Activated naive CD8-positive, alpha-beta T cell (primary cell): Measurements from ENCODE around the gene SNRNP70.

Experiments
- H3K27ac Mint-ChIP-seq: one replicate; pipeline ENCODE4 v1.8.0; 2021; ENCODE audit warnings: mixed read lengths
- H3K27me3 Mint-ChIP-seq: one replicate; pipeline ENCODE4 v1.8.0; 2021; ENCODE audit warnings: mixed read lengths
- H3K36me3 Mint-ChIP-seq: one replicate; pipeline ENCODE4 v1.8.0; 2021; ENCODE audit warnings: mixed read lengths
- H3K4me1 Mint-ChIP-seq: one replicate; pipeline ENCODE4 v1.8.0; 2021; ENCODE audit warnings: low read depth, mixed read lengths
- H3K4me3 Mint-ChIP-seq: one replicate; pipeline ENCODE4 v1.8.0; 2021; ENCODE audit warnings: mild to moderate bottlenecking, mixed read lengths
- H3K9me3 Mint-ChIP-seq: one replicate; pipeline ENCODE4 v1.8.0; 2021; ENCODE audit warnings: low read depth, mixed read lengths

Gene SNRNP70

DNA sequence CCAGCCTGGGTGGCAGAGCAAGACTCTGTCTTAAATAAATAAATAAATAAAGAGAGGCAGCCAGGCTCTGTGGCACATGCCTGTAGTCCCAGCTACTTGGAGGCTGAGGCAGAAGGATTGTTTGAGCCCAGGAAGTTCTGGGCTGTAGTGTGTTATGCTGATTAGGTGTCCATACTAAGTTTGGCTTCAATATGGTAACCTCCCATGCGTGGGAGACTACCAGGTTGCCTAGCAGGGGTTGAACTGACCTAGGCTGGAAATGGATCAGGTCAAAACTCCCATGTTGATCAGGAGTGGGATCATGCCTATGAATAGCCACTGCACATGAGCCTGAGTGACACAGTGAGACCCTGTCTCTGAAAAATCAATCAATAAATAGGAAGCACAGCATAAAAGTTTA is 4.0 kb upstream of the SNRNP70 start:
- H3K4me3 Mint-ChIP-seq, result no peak overlapping the region
- peaks cover 2% of the 10 kb centered on the region for H3K36me3 Mint-ChIP-seq
- no peak overlapping the region for H3K27ac Mint-ChIP-seq
- no peaks in the 10 kb centered on the region for H3K9me3 Mint-ChIP-seq
- peaks cover 1% of the 10 kb centered on the region for H3K27me3 Mint-ChIP-seq
- peaks cover 8% of the 10 kb centered on the region for H3K4me1 Mint-ChIP-seq

DNA sequence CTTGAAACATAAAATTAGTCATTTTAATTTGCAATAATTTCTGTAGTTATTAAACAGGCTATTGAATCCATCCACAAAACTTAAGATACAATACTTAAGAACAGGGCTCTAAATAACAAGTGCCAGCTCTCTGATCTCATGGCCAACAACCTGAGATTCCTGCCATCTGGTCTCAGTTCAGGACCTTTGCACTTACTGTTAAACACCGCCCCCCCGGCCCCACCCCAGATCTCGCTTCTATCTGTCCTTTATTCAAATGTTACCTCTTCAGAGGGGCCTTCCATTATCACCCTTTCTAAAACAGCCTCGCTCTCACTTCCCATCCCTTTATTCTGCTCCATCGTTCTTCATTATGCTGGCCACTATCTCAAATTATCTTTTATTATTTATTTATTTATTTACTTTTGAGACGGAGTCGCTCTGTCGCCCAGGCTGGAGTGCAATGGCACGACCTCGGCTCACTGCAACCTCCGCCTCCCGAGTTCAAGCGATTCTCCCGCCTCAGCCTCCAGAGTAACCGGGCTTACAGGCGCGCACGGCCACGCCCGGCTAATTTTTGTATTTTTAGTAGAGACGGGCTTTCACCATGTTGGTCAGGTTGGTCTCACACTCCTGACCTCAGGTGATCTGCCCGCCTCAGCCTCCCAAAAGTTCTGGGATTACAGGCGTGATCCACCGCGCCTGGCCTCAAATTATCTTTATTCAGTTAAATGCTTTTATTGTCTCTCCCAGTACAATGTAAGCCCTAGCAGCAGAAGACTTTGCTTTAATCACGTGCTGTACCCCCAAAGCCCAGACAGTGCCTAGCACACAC is 838 bp upstream of the SNRNP70 start:
- Mint-ChIP-seq H3K36me3 (peaks cover 2% of the 10 kb centered on the region), H3K4me3 (peak overlapping the region; percentile 96), H3K27ac (peak overlapping the region; percentile 93), H3K4me1 (peaks cover 30% of the 10 kb centered on the region), H3K27me3 (peaks cover 1% of the 10 kb centered on the region), H3K9me3 (no peaks in the 10 kb centered on the region)

DNA sequence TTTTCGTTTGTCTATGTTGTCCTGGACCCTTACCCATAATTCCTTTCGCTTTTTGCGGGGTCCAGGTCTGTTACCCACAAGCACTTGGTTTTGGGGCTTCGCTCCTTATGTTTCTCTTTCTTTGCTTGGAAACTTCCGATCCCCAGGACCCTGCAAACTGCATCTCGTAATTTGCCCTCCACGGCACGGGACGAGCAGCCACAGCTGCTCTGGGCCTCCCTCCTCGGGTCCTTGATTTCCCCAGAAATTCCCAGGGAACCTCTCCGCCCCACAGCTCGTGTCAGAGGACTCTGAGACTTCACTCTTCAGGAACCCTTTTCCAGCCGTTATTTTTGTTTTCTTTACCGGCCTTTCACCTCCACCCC is 599 bp downstream of the SNRNP70 start:
- Mint-ChIP-seq H3K27me3 (no peaks in the 10 kb centered on the region), H3K4me3 (peak overlapping the region; percentile 96), H3K36me3 (peaks cover 2% of the 10 kb centered on the region), H3K4me1 (peaks cover 35% of the 10 kb centered on the region), H3K9me3 (no peaks in the 10 kb centered on the region), H3K27ac (peak overlapping the region; percentile 93)

DNA sequence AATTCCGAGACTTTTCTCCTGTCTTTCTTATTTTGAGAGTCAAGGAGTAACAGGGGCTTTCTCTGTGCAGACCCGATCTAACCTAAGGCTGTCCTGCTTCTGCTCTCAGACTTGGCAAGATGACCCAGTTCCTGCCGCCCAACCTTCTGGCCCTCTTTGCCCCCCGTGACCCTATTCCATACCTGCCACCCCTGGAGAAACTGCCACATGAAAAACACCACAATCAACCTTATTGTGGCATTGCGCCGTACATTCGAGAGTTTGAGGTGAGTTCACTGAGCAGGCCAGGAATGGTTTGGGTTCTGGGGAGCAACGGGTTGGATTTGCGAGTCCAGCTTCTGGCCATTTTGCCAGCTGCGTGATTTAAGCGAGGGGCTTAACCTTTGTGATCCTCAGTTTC is 1.0 kb downstream of the SNRNP70 start:
- H3K9me3 Mint-ChIP-seq, result no peaks in the 10 kb centered on the region
- H3K4me3 Mint-ChIP-seq, result peak overlapping the region; percentile 96
- H3K36me3 Mint-ChIP-seq, result peaks cover 2% of the 10 kb centered on the region
- no peaks in the 10 kb centered on the region for H3K27me3 Mint-ChIP-seq
- H3K4me1 Mint-ChIP-seq, result peaks cover 36% of the 10 kb centered on the region
- peak overlapping the region; percentile 93 for H3K27ac Mint-ChIP-seq

DNA sequence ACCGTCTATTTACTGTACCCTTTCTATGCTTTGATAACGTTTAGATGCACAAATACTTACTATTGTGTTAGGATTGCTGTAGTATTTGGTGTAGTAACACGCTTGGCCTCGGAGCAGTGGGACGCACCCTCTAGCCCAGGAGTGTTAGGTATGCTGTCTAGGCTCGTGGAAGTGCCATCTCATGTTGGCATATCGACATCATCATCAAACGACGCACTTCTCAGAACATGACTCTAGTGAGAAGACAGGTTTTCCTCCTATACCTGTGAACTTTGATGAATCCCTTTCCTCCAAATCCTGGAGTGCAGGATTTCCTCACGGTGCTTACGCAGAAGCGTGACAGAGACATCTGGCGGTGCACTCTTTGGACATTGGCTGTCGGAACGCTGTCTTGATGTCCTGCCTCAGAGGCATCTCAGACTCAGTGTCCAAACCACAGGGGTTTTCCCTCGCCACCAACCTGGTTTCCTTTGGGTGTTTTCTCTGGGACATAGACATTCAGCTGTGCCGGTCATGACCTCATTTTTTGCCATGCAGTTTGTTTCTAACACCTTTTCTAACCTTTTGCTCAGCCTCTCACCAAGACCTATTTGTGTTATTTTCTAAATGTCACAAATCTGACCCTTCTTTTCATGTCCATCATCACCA is 6.3 kb downstream of the SNRNP70 start:
- Mint-ChIP-seq H3K36me3 (no peaks in the 10 kb centered on the region), H3K9me3 (no peaks in the 10 kb centered on the region), H3K4me3 (no peak overlapping the region), H3K27ac (peak overlapping the region; percentile 54), H3K27me3 (no peaks in the 10 kb centered on the region), H3K4me1 (peaks cover 38% of the 10 kb centered on the region)

DNA sequence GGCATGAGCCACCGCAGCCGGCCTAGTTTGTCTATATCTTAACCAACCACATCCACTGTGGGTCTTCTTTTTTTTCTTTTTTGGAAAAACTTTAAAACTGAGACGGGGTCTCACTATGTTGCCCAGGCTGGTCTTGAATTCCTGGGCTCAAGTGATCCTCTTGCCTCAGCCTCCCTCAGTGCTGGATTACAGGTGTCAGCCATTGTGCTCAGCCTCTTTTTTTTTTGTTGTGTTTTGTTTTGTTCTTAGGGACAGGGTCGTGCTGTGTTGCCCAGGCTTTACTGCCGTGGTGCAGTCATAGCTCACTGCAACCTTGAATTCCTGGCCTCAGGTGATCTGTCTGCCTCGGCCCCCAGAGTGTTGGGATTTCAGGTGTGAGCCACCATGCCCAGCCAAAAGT is 7.4 kb downstream of the SNRNP70 start:
- no peaks in the 10 kb centered on the region for H3K9me3 Mint-ChIP-seq
- no peak overlapping the region for H3K4me3 Mint-ChIP-seq
- H3K4me1 Mint-ChIP-seq, result peaks cover 28% of the 10 kb centered on the region
- no peaks in the 10 kb centered on the region for H3K27me3 Mint-ChIP-seq
- no peak overlapping the region for H3K27ac Mint-ChIP-seq
- no peaks in the 10 kb centered on the region for H3K36me3 Mint-ChIP-seq

DNA sequence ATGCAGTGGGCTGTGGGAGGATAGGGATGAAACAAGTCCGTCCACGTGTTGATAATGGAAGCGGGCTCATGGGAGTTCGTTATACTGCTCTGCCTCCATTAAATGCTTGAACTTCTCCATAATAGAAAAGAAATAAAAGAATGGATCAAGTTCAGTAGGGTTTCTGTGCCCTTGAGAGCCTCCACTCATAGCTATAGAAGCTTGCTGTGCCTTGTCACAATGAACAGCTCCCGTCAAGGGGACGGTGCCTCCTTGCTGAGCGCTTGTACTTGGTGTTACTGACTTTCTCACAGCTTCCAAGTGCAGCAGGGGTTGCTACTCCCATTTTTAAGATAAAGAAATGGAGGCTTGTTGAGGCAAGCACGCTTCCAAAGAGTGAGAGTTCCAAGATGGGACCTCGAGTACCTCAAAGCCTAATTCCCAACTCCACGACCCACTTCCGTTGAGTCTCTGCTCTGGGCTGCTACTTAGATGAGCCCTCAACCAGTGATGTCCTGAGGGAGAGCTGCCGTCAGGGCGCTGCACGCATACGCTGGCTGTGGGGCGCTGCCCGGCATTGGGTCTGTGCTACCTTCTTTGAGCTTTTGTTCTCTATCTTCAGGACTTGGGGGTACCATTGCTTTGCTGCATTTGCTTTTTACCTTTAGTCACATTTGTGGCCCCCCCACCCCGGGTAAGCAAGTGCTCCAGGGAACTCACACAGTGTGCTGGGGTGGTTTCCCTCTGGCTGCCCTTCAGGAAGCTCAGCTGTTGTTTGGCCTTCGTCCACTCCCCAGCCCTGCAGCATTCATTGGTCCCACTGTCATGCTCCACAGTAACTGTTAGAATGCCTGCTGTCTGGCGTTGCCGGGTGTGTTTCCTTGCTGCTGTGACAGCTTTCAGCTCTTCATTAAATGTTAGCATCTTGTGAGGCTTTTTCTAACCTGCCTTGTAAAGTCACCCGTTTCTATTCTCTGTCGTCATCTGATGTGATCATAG is 9.5 kb downstream of the SNRNP70 start:
- peaks cover 18% of the 10 kb centered on the region for H3K4me1 Mint-ChIP-seq
- no peaks in the 10 kb centered on the region for H3K9me3 Mint-ChIP-seq
- H3K27ac Mint-ChIP-seq, result no peak overlapping the region

DNA sequence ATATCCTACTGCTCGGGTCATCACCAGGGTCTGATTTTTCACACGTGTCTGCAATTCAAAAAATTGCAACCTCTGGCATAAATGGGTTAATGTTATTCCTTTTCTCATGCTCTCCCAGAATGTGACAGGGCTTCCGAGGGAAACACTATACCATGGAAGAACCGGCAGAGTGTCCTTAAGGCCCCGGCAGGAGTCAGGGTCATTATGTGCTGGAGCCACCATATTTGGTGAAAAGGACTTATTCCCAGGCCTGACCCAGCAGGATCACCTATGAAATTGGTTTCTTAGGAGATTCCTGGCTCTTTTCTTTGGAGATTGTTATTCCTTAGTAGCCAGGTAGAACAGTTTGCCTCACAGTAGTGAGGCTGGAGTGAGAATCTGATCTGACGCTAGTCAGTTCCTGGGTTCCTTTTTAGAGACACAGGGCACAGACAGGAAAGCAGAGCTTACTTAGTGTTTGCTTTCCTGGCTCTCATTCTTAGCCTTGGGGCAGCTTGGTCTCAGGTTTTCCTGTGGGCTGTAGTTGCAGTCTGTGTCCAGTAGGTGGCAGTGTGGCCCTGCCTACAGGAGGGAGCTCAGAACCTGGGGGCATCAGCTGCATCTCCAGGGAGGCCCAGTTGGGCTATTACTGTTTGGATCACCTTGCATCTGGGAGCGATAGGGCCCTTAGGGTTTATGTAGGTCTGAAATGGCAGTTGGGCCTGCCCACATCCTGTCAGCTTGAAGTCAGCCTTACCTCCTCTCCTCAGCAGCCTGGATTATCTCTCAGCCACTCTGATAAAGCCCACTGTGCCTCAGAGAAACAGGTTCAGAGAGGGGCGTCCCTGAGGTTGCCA is 12.4 kb downstream of the SNRNP70 start:
- Mint-ChIP-seq H3K9me3 (no peaks in the 10 kb centered on the region), H3K27me3 (no peaks in the 10 kb centered on the region), H3K36me3 (peaks cover 5% of the 10 kb centered on the region), H3K27ac (no peak overlapping the region), H3K4me3 (no peak overlapping the region), H3K4me1 (peaks cover 6% of the 10 kb centered on the region)

More for the DNA sequence above, 9.5 kb downstream of the SNRNP70 start:
- Mint-ChIP-seq H3K4me3 (no peak overlapping the region), H3K36me3 (no peaks in the 10 kb centered on the region), H3K27me3 (no peaks in the 10 kb centered on the region)

DNA sequence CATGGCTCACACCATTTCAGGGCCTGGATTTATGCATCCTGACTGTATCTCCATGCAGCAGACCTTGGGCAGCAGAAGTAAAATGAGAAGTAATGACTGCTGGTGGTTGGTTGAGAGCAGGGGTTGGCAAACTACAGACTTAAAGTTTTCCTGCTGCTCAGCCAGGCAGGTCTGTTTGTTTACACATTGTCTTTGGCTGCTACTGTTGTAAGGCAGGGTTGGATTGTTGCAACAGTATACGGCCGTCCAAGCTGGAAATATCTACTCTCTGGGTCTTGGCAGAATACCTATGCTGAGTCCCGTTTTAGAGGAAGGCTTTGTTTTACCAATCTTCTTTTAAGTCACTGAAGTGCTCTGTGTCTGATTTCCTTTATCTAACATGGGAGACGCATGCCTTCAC is 13.5 kb downstream of the SNRNP70 start:
- no peaks in the 10 kb centered on the region for H3K27me3 Mint-ChIP-seq
- peaks cover 5% of the 10 kb centered on the region for H3K36me3 Mint-ChIP-seq
- H3K4me1 Mint-ChIP-seq, result peaks cover 6% of the 10 kb centered on the region
- H3K27ac Mint-ChIP-seq, result no peak overlapping the region
- no peak overlapping the region for H3K4me3 Mint-ChIP-seq
- no peaks in the 10 kb centered on the region for H3K9me3 Mint-ChIP-seq

DNA sequence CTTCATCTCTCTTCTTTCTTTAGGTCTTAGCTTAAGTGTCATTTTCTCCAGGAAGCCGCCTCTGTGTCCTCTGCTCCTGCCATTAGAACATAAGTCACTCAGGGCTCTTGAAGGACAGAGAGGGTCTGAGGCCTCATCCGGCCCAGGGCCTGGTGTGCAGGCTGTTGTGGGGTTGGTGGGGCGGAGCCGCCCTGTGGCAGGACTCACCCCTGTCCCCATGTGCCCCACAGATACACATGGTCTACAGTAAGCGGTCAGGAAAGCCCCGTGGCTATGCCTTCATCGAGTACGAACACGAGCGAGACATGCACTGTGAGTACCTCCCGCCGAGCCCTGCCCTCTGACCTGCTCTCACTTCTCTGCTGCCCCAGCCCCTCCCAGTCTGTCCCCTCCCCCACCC is 15.9 kb downstream of the SNRNP70 start:
- H3K4me3 Mint-ChIP-seq, result no peak overlapping the region
- H3K36me3 Mint-ChIP-seq, result peaks cover 5% of the 10 kb centered on the region
- H3K4me1 Mint-ChIP-seq, result no peaks in the 10 kb centered on the region
- no peaks in the 10 kb centered on the region for H3K9me3 Mint-ChIP-seq
- H3K27ac Mint-ChIP-seq, result no peak overlapping the region
- no peaks in the 10 kb centered on the region for H3K27me3 Mint-ChIP-seq

DNA sequence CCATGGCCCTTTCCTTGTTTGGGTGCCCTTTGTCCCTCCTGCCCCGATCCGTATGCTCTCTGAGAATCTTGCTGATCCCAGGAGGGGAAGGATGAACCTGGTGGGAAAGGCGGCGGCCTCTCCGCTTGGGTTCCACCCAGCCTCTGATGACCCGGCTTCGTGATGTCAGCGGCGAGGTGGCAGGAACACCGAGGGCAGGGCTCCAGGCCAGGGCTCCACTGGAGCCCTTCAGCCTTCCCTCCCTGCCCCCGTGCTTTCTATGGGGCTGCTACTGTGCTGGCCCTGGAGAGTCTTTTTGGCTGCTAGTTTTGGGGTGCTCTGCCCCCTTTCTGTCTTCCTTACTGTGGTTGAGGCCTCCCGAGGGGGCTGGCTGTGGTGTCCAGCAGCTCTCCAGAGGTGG is 17.1 kb downstream of the SNRNP70 start:
- no peak overlapping the region for H3K27ac Mint-ChIP-seq

DNA sequence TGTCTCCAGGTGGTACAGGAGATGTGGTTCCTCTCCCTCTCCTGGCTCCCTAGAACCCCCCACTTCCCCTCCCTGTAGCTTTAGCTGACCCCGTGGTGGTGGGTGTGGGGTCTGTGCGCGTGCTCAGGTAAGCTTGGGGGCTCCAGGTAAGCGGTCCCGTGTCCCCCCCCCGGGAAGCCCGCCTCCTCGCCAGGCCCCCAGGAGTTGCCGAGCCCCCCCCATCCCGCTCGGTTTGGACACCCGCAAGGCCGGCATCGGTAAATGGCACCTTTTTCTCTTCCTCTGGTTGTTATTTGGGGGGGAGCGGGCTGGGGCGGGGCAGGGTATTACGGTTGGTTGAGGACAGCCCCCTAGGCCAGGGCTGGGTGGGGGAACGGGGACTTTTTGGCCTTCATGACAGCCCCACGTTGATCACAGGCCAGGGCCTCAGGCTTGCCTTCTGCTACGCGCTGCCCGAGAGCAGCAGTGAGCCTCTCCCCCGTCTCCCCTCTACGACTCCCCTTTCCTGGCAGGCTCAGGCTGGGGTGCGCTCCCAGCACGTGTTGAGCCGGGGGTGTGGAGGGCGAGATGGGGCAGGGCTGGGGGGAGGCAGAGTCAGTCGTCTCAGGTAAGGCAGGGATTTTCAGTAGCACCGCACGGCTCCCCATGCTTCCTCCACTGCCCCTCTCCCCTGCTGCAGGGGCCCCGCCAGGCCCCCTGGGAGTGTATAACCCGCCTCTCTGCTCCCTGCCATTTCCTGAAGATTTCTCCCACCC is 18.3 kb downstream of the SNRNP70 start:
- H3K36me3 Mint-ChIP-seq, result peaks cover 8% of the 10 kb centered on the region
- peaks cover 5% of the 10 kb centered on the region for H3K4me1 Mint-ChIP-seq
- H3K4me3 Mint-ChIP-seq, result no peak overlapping the region
- H3K9me3 Mint-ChIP-seq, result no peaks in the 10 kb centered on the region
- H3K27me3 Mint-ChIP-seq, result no peaks in the 10 kb centered on the region
- H3K27ac Mint-ChIP-seq, result no peak overlapping the region

More for the DNA sequence above, 17.1 kb downstream of the SNRNP70 start:
- no peaks in the 10 kb centered on the region for H3K27me3 Mint-ChIP-seq
- H3K4me1 Mint-ChIP-seq, result peaks cover 5% of the 10 kb centered on the region
- no peaks in the 10 kb centered on the region for H3K9me3 Mint-ChIP-seq
- H3K36me3 Mint-ChIP-seq, result peaks cover 8% of the 10 kb centered on the region
- no peak overlapping the region for H3K4me3 Mint-ChIP-seq

DNA sequence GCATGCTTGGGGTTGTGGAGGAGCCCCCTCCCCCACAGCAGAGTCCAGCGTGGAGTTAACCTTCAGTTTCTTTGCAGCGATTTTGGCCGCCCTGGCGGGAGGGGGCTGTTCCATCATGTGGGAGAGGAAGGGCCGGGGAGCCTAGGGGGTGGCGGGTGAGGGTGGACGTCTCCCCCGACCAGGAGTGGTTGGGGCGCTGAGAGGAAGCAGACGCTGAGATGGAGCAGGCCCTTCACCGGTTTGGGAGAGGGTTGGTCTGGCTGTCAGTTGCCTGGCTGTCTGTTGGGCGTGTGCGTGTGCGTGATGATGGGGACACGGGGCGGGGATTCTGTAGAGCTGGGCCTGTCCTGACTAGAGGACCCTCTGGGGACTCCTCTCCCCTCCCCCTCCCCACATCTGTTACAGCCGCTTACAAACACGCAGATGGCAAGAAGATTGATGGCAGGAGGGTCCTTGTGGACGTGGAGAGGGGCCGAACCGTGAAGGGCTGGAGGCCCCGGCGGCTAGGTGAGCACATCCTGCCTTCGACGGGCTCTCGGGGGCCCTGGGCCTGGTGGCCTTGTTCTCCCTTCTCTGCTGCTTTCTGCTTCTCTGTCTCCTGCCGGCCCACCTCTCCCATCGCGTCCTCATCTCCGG is 19.1 kb downstream of the SNRNP70 start:
- Mint-ChIP-seq H3K9me3 (no peaks in the 10 kb centered on the region), H3K4me3 (no peak overlapping the region), H3K27ac (no peak overlapping the region), H3K27me3 (no peaks in the 10 kb centered on the region), H3K36me3 (peaks cover 8% of the 10 kb centered on the region), H3K4me1 (peaks cover 5% of the 10 kb centered on the region)
